ENCODE results near the gene WTIP.
A peak's percentile ranks its signal among the peaks of the same experiment; 100 is the strongest.
"Not testable (repeated sequence)": the region's sequence is repeated elsewhere in the genome, so short reads cannot be mapped to it uniquely, and the experiment has no call there.

WTIP gene

GRCh38 chr19:34468409-34468808, 13.1 kb upstream of the WTIP start:
- no peak overlapping the region for H3K4me3 ChIP-seq (ENCODE audit: control insufficient read depth, low read depth, low read length)
- peak; percentile 46 for DNase-seq (ENCODE audit: low read depth)
- TF ChIP-seq CTCF (conservative IDR thresholded peaks at IDR 0.05; ENCODE audit: control insufficient read depth, insufficient read depth, low read depth, low read length): no peak

- not testable (repeated sequence) for DNase-seq (ENCODE audit: low read depth); H3K4me3 ChIP-seq (ENCODE audit: control insufficient read depth, low read depth, low read length)
These were observed 12.5 kb upstream of the WTIP start for GRCh38 chr19:34469026-34469425.

- TF ChIP-seq CTCF (conservative IDR thresholded peaks at IDR 0.05; ENCODE audit: control insufficient read depth, insufficient read depth, low read depth, low read length): no peak
- no peak overlapping the region for H3K4me3 ChIP-seq (ENCODE audit: control insufficient read depth, low read depth, low read length)
- DNase-seq (ENCODE audit: low read depth): no peak
These were observed 9.5 kb upstream of the WTIP start for GRCh38 chr19:34471906-34472700.

- H3K4me3 ChIP-seq (ENCODE audit: control insufficient read depth, low read depth, low read length): no peak overlapping the region
- peak; percentile 40 for DNase-seq (ENCODE audit: low read depth)
- no peak for TF ChIP-seq CTCF (conservative IDR thresholded peaks at IDR 0.05; ENCODE audit: control insufficient read depth, insufficient read depth, low read depth, low read length)
These were observed 7.1 kb upstream of the WTIP start for GRCh38 chr19:34474233-34474989.

GRCh38 chr19:34475026-34475974, 6.3 kb upstream of the WTIP start:
- TF ChIP-seq CTCF (conservative IDR thresholded peaks at IDR 0.05; ENCODE audit: control insufficient read depth, insufficient read depth, low read depth, low read length): no peak
- DNase-seq (ENCODE audit: low read depth): peak; percentile 92
- H3K4me3 ChIP-seq (ENCODE audit: control insufficient read depth, low read depth, low read length): no peak overlapping the region

GRCh38 chr19:34475975-34476594, 5.5 kb upstream of the WTIP start:
- no peak for TF ChIP-seq CTCF (conservative IDR thresholded peaks at IDR 0.05; ENCODE audit: control insufficient read depth, insufficient read depth, low read depth, low read length)
- no peak overlapping the region for H3K4me3 ChIP-seq (ENCODE audit: control insufficient read depth, low read depth, low read length)
- DNase-seq (ENCODE audit: low read depth): peak; percentile 22

- not testable (repeated sequence) for H3K4me3 ChIP-seq (ENCODE audit: control insufficient read depth, low read depth, low read length); DNase-seq (ENCODE audit: low read depth)
These were observed 3.1 kb upstream of the WTIP start for GRCh38 chr19:34478496-34478895.
